ENCODE measurements around the gene CERS6.
"Not testable (repeated sequence)": the region's sequence is repeated elsewhere in the genome, so short reads cannot be mapped to it uniquely, and the experiment has no call there.

The CERS6 gene

GRCh38 chr2:168742258-168742932 is 286.3 kb downstream of the CERS6 start:
- no peak for DNase-seq

- DNase-seq, result no peak
These were observed 288.8 kb downstream of the CERS6 start for GRCh38 chr2:168744844-168745243.

- no peak for DNase-seq
These were observed 292.4 kb downstream of the CERS6 start for GRCh38 chr2:168748461-168748860.

GRCh38 chr2:168749297-168749696 is 293.2 kb downstream of the CERS6 start:
- no peak for DNase-seq

- DNase-seq, result no peak
These were observed 295.1 kb downstream of the CERS6 start for GRCh38 chr2:168751104-168751740.

GRCh38 chr2:168752361-168752760 is 296.3 kb downstream of the CERS6 start:
- no peak for DNase-seq

- no peak for DNase-seq
These were observed 297.8 kb downstream of the CERS6 start for GRCh38 chr2:168753765-168754329.

GRCh38 chr2:168757223-168757622 is 301.2 kb downstream of the CERS6 start:
- no peak for DNase-seq

- peak; percentile 51 for DNase-seq
These were observed 303.1 kb downstream of the CERS6 start for GRCh38 chr2:168758970-168759820.

- DNase-seq, result no peak
These were observed 309.3 kb downstream of the CERS6 start for GRCh38 chr2:168765401-168765800.

- no peak for DNase-seq
These were observed 310.5 kb downstream of the CERS6 start for GRCh38 chr2:168766600-168766999.

- no peak for DNase-seq
These were observed 311.2 kb downstream of the CERS6 start for GRCh38 chr2:168767258-168767657.

- not testable (repeated sequence) for DNase-seq
These were observed 312.3 kb downstream of the CERS6 start for GRCh38 chr2:168768357-168768756.

GRCh38 chr2:168770796-168771195 is 314.7 kb downstream of the CERS6 start:
- no peak for DNase-seq

GRCh38 chr2:168772704-168773103 is 316.6 kb downstream of the CERS6 start:
- no peak for DNase-seq

- no peak for DNase-seq
These were observed 317.1 kb downstream of the CERS6 start for GRCh38 chr2:168773128-168773527.

GRCh38 chr2:168773719-168774521 is 317.8 kb downstream of the CERS6 start:
- peak; percentile 80 for DNase-seq

- no peak for DNase-seq
These were observed 319.8 kb downstream of the CERS6 start for GRCh38 chr2:168775837-168776236.

GRCh38 chr2:168780669-168781071 is 324.6 kb downstream of the CERS6 start:
- DNase-seq, result no peak

GRCh38 chr2:168781191-168781817 is 325.2 kb downstream of the CERS6 start:
- DNase-seq, result no peak

GRCh38 chr2:168782271-168782670 is 326.2 kb downstream of the CERS6 start:
- DNase-seq, result no peak

- DNase-seq, result no peak
These were observed 328.9 kb downstream of the CERS6 start for GRCh38 chr2:168784993-168785392.
